SK-N-SH (cell line): ENCODE measurements around the gene SPO11. TPM values are rescaled to one million over a fixed set of nuclear protein-coding genes. Genes with fewer than 3 reads are reported as not detected.

Experiments
- CTCF ChIA-PET: fragments of 300-600, 350-600 bp; formaldehyde crosslinking; extraction: SDS; loops from one replicate; lab custom pipeline; 2021; lab: Yijun Ruan, JAX
- POLR2A ChIA-PET: fragments of 350-600 bp; sonication (Branson Sonifier 250); formaldehyde crosslinking; extraction: SDS; loops from one replicate; lab custom pipeline; 2020; ENCODE audit warnings: antibody characterized with exemption, inconsistent platforms; lab: Yijun Ruan, JAX
- DNase-seq: peaks from one replicate; pipeline ENCODE4 v3.0.0; 2012
- H2AFZ ChIP-seq: fragments of 200-600 bp; sonication (generic); 2 replicates; pipeline ENCODE4 v1.8.1; 2016; ENCODE audit warnings: antibody characterized with exemption, mild to moderate bottlenecking, low read depth
- H3F3A ChIP-seq: fragments of 200-600 bp; sonication (generic); replicated peaks from 2 replicates; pipeline ENCODE3; 2016; ENCODE audit warnings: antibody characterized with exemption, mild to moderate bottlenecking; ENCODE audit not compliant: insufficient read depth
- H3K27ac ChIP-seq, 2 experiments: fragments of 200-500 bp in 1 of 2; fragments of 200-600 bp in 1 of 2; sonication (Bioruptor generic) in 1 of 2; sonication (generic), shearing (Covaris generic) in 1 of 2; 2 replicates each; pipeline versions ENCODE4 v1.5.1 to v1.6.1; 2014 to 2016; ENCODE audit warnings: low read depth in 2 of 2, inconsistent platforms in 1 of 2, low read length in 1 of 2, mild to moderate bottlenecking in 1 of 2, mixed read lengths in 1 of 2
- H3K27me3 ChIP-seq: fragments of 200-600 bp; sonication (generic), shearing (Covaris generic); 2 replicates; pipeline ENCODE4 v1.6.1; 2016; ENCODE audit warnings: mixed run types; ENCODE audit not compliant: insufficient read depth
- H3K36me3 ChIP-seq, 2 experiments: fragments of 200-500 bp in 1 of 2; fragments of 200-600 bp in 1 of 2; sonication (Bioruptor generic) in 1 of 2; sonication (generic) in 1 of 2; replicated peaks in 1 of 2; 2 replicates each; pipeline versions ENCODE3 to v1.5.1; 2014 to 2016; ENCODE audit warnings: low read length in 1 of 2, mild to moderate bottlenecking in 1 of 2; ENCODE audit not compliant: insufficient read depth in 2 of 2, control insufficient read depth in 1 of 2
- H3K4me1 ChIP-seq, 2 experiments: fragments of 200-500 bp in 1 of 2; fragments of 200-600 bp in 1 of 2; sonication (Bioruptor generic) in 1 of 2; sonication (generic), shearing (Covaris generic) in 1 of 2; 2 replicates each; pipeline versions ENCODE4 v1.5.1 to v1.6.1; 2014 to 2016; ENCODE audit warnings: low read depth in 1 of 2, low read length in 1 of 2, mixed run types in 1 of 2; ENCODE audit not compliant: insufficient read depth in 2 of 2, control insufficient read depth in 1 of 2
- H3K4me2 ChIP-seq: fragments of 200-600 bp; sonication (generic), shearing (Covaris generic); 2 replicates; pipeline ENCODE4 v1.6.1; 2017; ENCODE audit warnings: mixed run types
- H3K4me3 ChIP-seq, 2 experiments: fragments of 200-500 bp in 1 of 2; fragments of 200-600 bp in 1 of 2; sonication (Bioruptor generic) in 1 of 2; sonication (generic), shearing (Covaris generic) in 1 of 2; 2 replicates each; pipeline versions ENCODE4 v1.5.1 to v1.8.1; 2014 to 2016; ENCODE audit warnings: low read depth in 2 of 2, inconsistent platforms in 1 of 2, low read length in 1 of 2, mild to moderate bottlenecking in 1 of 2, mixed read lengths in 1 of 2, moderate library complexity in 1 of 2
- H3K79me2 ChIP-seq: fragments of 200-600 bp; sonication (generic); 2 replicates; pipeline ENCODE4 v1.8.1; 2017; ENCODE audit warnings: mild to moderate bottlenecking; ENCODE audit not compliant: insufficient read depth
- H3K9ac ChIP-seq: fragments of 200-600 bp; sonication (generic); 2 replicates; pipeline ENCODE4 v1.6.1; 2017; ENCODE audit warnings: mixed run types
- H3K9me2 ChIP-seq: fragments of 200-600 bp; sonication (generic); 2 replicates; pipeline ENCODE4 v1.6.1; 2017; ENCODE audit warnings: mixed run types
- H3K9me3 ChIP-seq: fragments of 200-600 bp; sonication (generic); 2 replicates; pipeline ENCODE4 v1.6.1; 2017; ENCODE audit warnings: mixed run types, mild to moderate bottlenecking, moderate library complexity
- H4K20me1 ChIP-seq: fragments of 200-600 bp; sonication (generic); 2 replicates; pipeline ENCODE4 v1.6.1; 2017; ENCODE audit warnings: mild to moderate bottlenecking, mixed run types; ENCODE audit not compliant: insufficient read depth
- EP300 ChIP-seq, 2 experiments: IDR thresholded peaks; 2 replicates each; pipeline versions ENCODE4 v1.4.0 to v1.6.1; 2012; ENCODE audit warnings: borderline replicate concordance in 1 of 2, low read depth in 1 of 2, low read length in 1 of 2
- FOXJ3 ChIP-seq: sonication (generic); formaldehyde crosslinking; IDR thresholded peaks from 2 replicates; pipeline ENCODE4 v1.5.1; 2020; ENCODE audit warnings: mild to moderate bottlenecking, missing genetic modification reagents
- FOXM1 ChIP-seq: IDR thresholded peaks from 2 replicates; pipeline ENCODE4 v1.4.0; 2012; ENCODE audit warnings: low read depth, mild to moderate bottlenecking
- GABPA ChIP-seq: IDR thresholded peaks from 2 replicates; pipeline ENCODE4 v1.4.0; 2012; ENCODE audit warnings: low read depth, mild to moderate bottlenecking
- MAX ChIP-seq: IDR thresholded peaks from 2 replicates; pipeline ENCODE4 v1.4.0; 2012; ENCODE audit warnings: low read depth
- MEF2A ChIP-seq: IDR thresholded peaks from 2 replicates; pipeline ENCODE4 v1.4.0; 2012; ENCODE audit warnings: low read depth, borderline replicate concordance
- NRF1 ChIP-seq: IDR thresholded peaks from 2 replicates; pipeline ENCODE4 v1.6.1; 2012; ENCODE audit warnings: low read depth, mild to moderate bottlenecking, low read length
- PBX3 ChIP-seq: IDR thresholded peaks from 2 replicates; pipeline ENCODE4; 2012
- RAD21 ChIP-seq: IDR thresholded peaks from 2 replicates; pipeline ENCODE4 v1.6.1; 2012; ENCODE audit warnings: mild to moderate bottlenecking, low read length
- RCOR1 ChIP-seq: fragments of 150-350 bp; IDR thresholded peaks from 2 replicates; pipeline ENCODE4 v1.6.1; 2017; ENCODE audit warnings: antibody characterized with exemption, low read length
- RXRA ChIP-seq: IDR thresholded peaks from 2 replicates; pipeline ENCODE4 v1.4.0; 2012; ENCODE audit warnings: low read depth, mild to moderate bottlenecking, borderline replicate concordance
- SIN3A ChIP-seq: IDR thresholded peaks from 2 replicates; pipeline ENCODE4 v1.6.1; 2012; ENCODE audit warnings: low read depth, mild to moderate bottlenecking, low read length, moderate library complexity, borderline replicate concordance
- YY1 ChIP-seq: IDR thresholded peaks from 2 replicates; pipeline ENCODE4 v1.4.0; 2012; ENCODE audit warnings: low read depth, mild to moderate bottlenecking
- WGBS: methylation state at CpG from one replicate; pipeline ENCODE4 v1.1.6; 2017; ENCODE audit warnings: low lambda C conversion rate; 5-methylcytosine and 5-hydroxymethylcytosine counted together
- polyA plus RNA-seq, 3 experiments: library from polyadenylated mRNA; depleted of rRNA; stranded (reverse); fragments of >200 nt; gene quantifications; 2 replicates each; pipeline ENCODE4 v1.2.3, GENCODE V29; 2012

The SPO11 gene
- polyA plus RNA-seq, 1 of the 3 experiments (the other 2 are of a cell fraction), result not detected

- CTCF ChIA-PET, result interaction anchor here (1.0 to 14.4 kb wide), 4 partner anchors 14 to 236 kb away, joined by 3 to 128 read pairs (median 42); no protein-coding TSS in a partner anchor
Observed at GRCh38 chr20:57327820-57328219, 1.8 kb upstream of the SPO11 start.

GRCh38 chr20:57330998-57331397 is 1.4 kb downstream of the SPO11 start:
- no peak for DNase-seq
- H3K9me2 ChIP-seq, result no peaks in the 10 kb centered on the region
- CTCF ChIA-PET, result interaction anchor here (0.8 to 14.4 kb wide), 6 partner anchors 10 to 250 kb away, joined by 3 to 128 read pairs (median 19); no protein-coding TSS in a partner anchor

More at GRCh38 chr20:57327820-57328219, 1.8 kb upstream of the SPO11 start:
- no peak for DNase-seq
- TF ChIP-seq PBX3 (no peak), NRF1 (no peak), RCOR1 (no peak), YY1 (no peak), RAD21 (no peak)
- Histone ChIP-seq H3K36me3 (no peaks in the 10 kb centered on the region), H4K20me1 (no peaks in the 10 kb centered on the region), H3K4me1 (peaks cover 0 to 6% of the 10 kb centered on the region in 2 experiments; a peak in 1 of 4 replicates), H3K27me3 (0 out of 2 replicates have a peak, but pooled peaks cover under 1% of the 10 kb centered on the region), H3K9ac (no peak overlapping the region), H3F3A (no peaks in the 10 kb centered on the region), H3K4me2 (no peak overlapping the region), H3K79me2 (no peaks in the 10 kb centered on the region), H3K9me3 (no peaks in the 10 kb centered on the region), H3K27ac (no peak overlapping the region), H3K9me2 (no peaks in the 10 kb centered on the region), H3K4me3 (no peak overlapping the region), H2AFZ (no peak overlapping the region)
- WGBS, result 50% methylated on average over 6 of the region's 6 CpGs
- POLR2A ChIA-PET, result no interaction called here

More at GRCh38 chr20:57330998-57331397, 1.4 kb downstream of the SPO11 start:
- Histone ChIP-seq H3K4me2 (no peak overlapping the region), H3K9me3 (no peaks in the 10 kb centered on the region), H3K27ac (no peak overlapping the region), H3K79me2 (no peaks in the 10 kb centered on the region), H3K27me3 (no peaks in the 10 kb centered on the region), H3K4me3 (no peak overlapping the region), H3K36me3 (no peaks in the 10 kb centered on the region), H2AFZ (no peak overlapping the region), H3K4me1 (peaks cover 0 to 6% of the 10 kb centered on the region in 2 experiments; a peak in 1 of 4 replicates), H3F3A (no peaks in the 10 kb centered on the region), H3K9ac (no peak overlapping the region), H4K20me1 (no peaks in the 10 kb centered on the region)
- WGBS, result 58% methylated on average over 8 of the region's 8 CpGs
- POLR2A ChIA-PET, result no interaction called here
- no peak for TF ChIP-seq FOXJ3
- no peak for TF ChIP-seq MAX
- TF ChIP-seq GABPA, result no peak
- TF ChIP-seq RXRA, result no peak
- TF ChIP-seq MEF2A, result no peak
- no peak for TF ChIP-seq FOXM1
- no peak for TF ChIP-seq SIN3A
- no peak for TF ChIP-seq EP300 (IDR thresholded peaks at IDR 0.05; ENCODE audit: borderline replicate concordance in 1 of 2, low read depth in 1 of 2, low read length in 1 of 2)
